Hepatocyte (in vitro differentiated cells): Measurements from ENCODE around the gene ABCB11.

ENCODE experiments used
- CTCF ChIP-seq: fragments of 200-600 bp; sonication (generic); IDR thresholded peaks from 2 replicates; pipeline ENCODE4 v1.5.1; 2016; ENCODE audit warnings: antibody characterized with exemption, mild to moderate bottlenecking; ENCODE audit not compliant: poor library complexity
- EZH2 ChIP-seq: fragments of 200-600 bp; sonication (generic); IDR thresholded peaks from 2 replicates; pipeline ENCODE4 v1.6.1; 2016; ENCODE audit warnings: antibody characterized with exemption, mild to moderate bottlenecking, borderline replicate concordance

- TF ChIP-seq CTCF (no peak), EZH2 (no peak)
Observed at GRCh38 chr2:168935810-168936581, 95.1 kb downstream of the ABCB11 start.
